ENCODE data around the gene SLC5A9. TPM values are rescaled to one million over a fixed set of nuclear protein-coding genes. Genes with fewer than 3 reads are reported as not detected.

Gene SLC5A9
- total RNA-seq, 1 donor from 2014 or later, result 0.31 TPM

Other genes with a start within 250 kb of the SLC5A9 start
- 4.6 TPM for gene TRABD2B, start 225.3 kb upstream of the SLC5A9 start, total RNA-seq
- 42.9 TPM for gene SPATA6, start 249.5 kb downstream of the SLC5A9 start, total RNA-seq

Data from ureter (tissue), 1 donor.